WTC11 (cell line): Measurements from ENCODE around the gene TRAF3IP1. TPM values are rescaled to one million over a fixed set of nuclear protein-coding genes. Genes with fewer than 3 reads are reported as not detected.

Source experiments
- ATAC-seq: fragments of 200-7000 bp; cut with Tn5 transposase; 2 replicates; pipeline ENCODE4 v1.10.0; 2021; ENCODE audit warnings: mild to moderate bottlenecking, moderate library complexity
- CTCF ChIA-PET: fragments of 300-600 bp; sonication (Branson Sonifier 250); formaldehyde crosslinking; loops from one replicate; lab custom pipeline; 2021; ENCODE audit warnings: antibody characterized with exemption; lab: Charles Lee
- POLR2A ChIA-PET: fragments of 350-600 bp; sonication (Branson Sonifier 250); formaldehyde crosslinking; loops from one replicate; lab custom pipeline; 2021; ENCODE audit warnings: antibody characterized with exemption; lab: Charles Lee
- DNase-seq: peaks from one replicate; pipeline ENCODE4 v3.0.0; 2021; ENCODE audit warnings: low spot score
- H3K27ac Mint-ChIP-seq: 2 replicates; pipeline ENCODE4 v1.8.0; 2021; ENCODE audit warnings: mixed read lengths
- H3K27me3 Mint-ChIP-seq: 2 replicates; pipeline ENCODE4 v1.8.0; 2021; ENCODE audit warnings: low read depth, mild to moderate bottlenecking, moderate library complexity, mixed read lengths
- H3K36me3 Mint-ChIP-seq: 2 replicates; pipeline ENCODE4 v1.8.0; 2021; ENCODE audit warnings: mixed read lengths
- H3K4me1 Mint-ChIP-seq: 2 replicates; pipeline ENCODE4 v1.8.0; 2022; ENCODE audit warnings: mixed read lengths
- H3K4me3 Mint-ChIP-seq: 2 replicates; pipeline ENCODE4 v1.8.0; 2021; ENCODE audit warnings: mild to moderate bottlenecking, moderate library complexity, mixed read lengths
- H3K9me3 Mint-ChIP-seq: 2 replicates; pipeline ENCODE4 v1.8.0; 2021; ENCODE audit warnings: mixed read lengths
- ATF1 ChIP-seq: sonication (generic); formaldehyde crosslinking; IDR thresholded peaks from 2 replicates; pipeline ENCODE4 v1.8.1; 2023; ENCODE audit warnings: mild to moderate bottlenecking, moderate library complexity, missing genetic modification reagents
- CREB1 ChIP-seq: sonication (generic); formaldehyde crosslinking; IDR thresholded peaks from 2 replicates; pipeline ENCODE4 v1.8.0; 2023; ENCODE audit warnings: mild to moderate bottlenecking, missing genetic modification reagents
- CREM ChIP-seq: sonication (generic); formaldehyde crosslinking; IDR thresholded peaks from 2 replicates; pipeline ENCODE4 v1.8.1; 2022; ENCODE audit warnings: mild to moderate bottlenecking, missing genetic modification reagents, moderate library complexity
- CTCF ChIP-seq: fragments of 200-600 bp; IDR thresholded peaks from 2 replicates; pipeline ENCODE4 v1.8.0; 2022; ENCODE audit warnings: antibody characterized with exemption
- GRHL2 ChIP-seq: fragments of 250-450 bp; sonication (Bioruptor Pico); IDR thresholded peaks from 2 replicates; pipeline ENCODE4 v1.8.0; 2022; ENCODE audit warnings: mild to moderate bottlenecking, moderate library complexity; ENCODE audit not compliant: insufficient replicate concordance, severe bottlenecking
- IRF2 ChIP-seq: sonication (generic); formaldehyde crosslinking; IDR thresholded peaks from 2 replicates; pipeline ENCODE4 v1.8.0; 2022; ENCODE audit warnings: low read depth, missing genetic modification reagents, borderline replicate concordance
- MLX ChIP-seq: sonication (generic); formaldehyde crosslinking; IDR thresholded peaks from 2 replicates; pipeline ENCODE4 v1.8.1; 2023; ENCODE audit warnings: mild to moderate bottlenecking, missing genetic modification reagents, moderate library complexity
- NFATC4 ChIP-seq: fragments of 250-450 bp; sonication (Bioruptor Pico); IDR thresholded peaks from 2 replicates; pipeline ENCODE4 v1.9.0; 2021; ENCODE audit warnings: mild to moderate bottlenecking
- TEAD4 ChIP-seq: sonication (generic); formaldehyde crosslinking; IDR thresholded peaks from 2 replicates; pipeline ENCODE4 v1.8.0; 2022; ENCODE audit warnings: mild to moderate bottlenecking, missing genetic modification reagents
- ZNF138 ChIP-seq: sonication (generic); formaldehyde crosslinking; conservative IDR thresholded peaks from 2 replicates; pipeline ENCODE4 v1.8.1; 2022; ENCODE audit warnings: mild to moderate bottlenecking, moderate library complexity, missing genetic modification reagents
- ZNF219 ChIP-seq: sonication (generic); formaldehyde crosslinking; IDR thresholded peaks from 2 replicates; pipeline ENCODE4 v1.8.0; 2023; ENCODE audit warnings: missing genetic modification reagents, mild to moderate bottlenecking, borderline replicate concordance
- ZNF423 ChIP-seq: fragments of 250-450 bp; sonication (Bioruptor Pico); IDR thresholded peaks from 2 replicates; pipeline ENCODE4 v2.1.2; 2022; ENCODE audit warnings: mild to moderate bottlenecking, moderate library complexity
- ZNF532 ChIP-seq: fragments of 250-450 bp; sonication (Bioruptor Pico); IDR thresholded peaks from 2 replicates; pipeline ENCODE4 v1.9.0; 2021; ENCODE audit warnings: mild to moderate bottlenecking, borderline replicate concordance
- total RNA-seq: library from RNA; stranded (reverse); gene quantifications from 3 replicates; pipeline ENCODE4 v1.2.3, GENCODE V29; 2021
- TF ChIP-seq, protein P1 (sequence below): sonication (generic); formaldehyde crosslinking; IDR thresholded peaks from 2 replicates; pipeline ENCODE4 v1.8.1; 2022; ENCODE audit warnings: missing genetic modification reagents, borderline replicate concordance
- TF ChIP-seq, protein P2 (sequence below): sonication (generic); formaldehyde crosslinking; IDR thresholded peaks from 2 replicates; pipeline ENCODE4 v1.8.1; 2022; ENCODE audit warnings: low read depth, mild to moderate bottlenecking, moderate library complexity, missing genetic modification reagents, borderline replicate concordance

TRAF3IP1 gene
- total RNA-seq, 1 experiment from 2014 or later: 18.7 TPM

DNA sequence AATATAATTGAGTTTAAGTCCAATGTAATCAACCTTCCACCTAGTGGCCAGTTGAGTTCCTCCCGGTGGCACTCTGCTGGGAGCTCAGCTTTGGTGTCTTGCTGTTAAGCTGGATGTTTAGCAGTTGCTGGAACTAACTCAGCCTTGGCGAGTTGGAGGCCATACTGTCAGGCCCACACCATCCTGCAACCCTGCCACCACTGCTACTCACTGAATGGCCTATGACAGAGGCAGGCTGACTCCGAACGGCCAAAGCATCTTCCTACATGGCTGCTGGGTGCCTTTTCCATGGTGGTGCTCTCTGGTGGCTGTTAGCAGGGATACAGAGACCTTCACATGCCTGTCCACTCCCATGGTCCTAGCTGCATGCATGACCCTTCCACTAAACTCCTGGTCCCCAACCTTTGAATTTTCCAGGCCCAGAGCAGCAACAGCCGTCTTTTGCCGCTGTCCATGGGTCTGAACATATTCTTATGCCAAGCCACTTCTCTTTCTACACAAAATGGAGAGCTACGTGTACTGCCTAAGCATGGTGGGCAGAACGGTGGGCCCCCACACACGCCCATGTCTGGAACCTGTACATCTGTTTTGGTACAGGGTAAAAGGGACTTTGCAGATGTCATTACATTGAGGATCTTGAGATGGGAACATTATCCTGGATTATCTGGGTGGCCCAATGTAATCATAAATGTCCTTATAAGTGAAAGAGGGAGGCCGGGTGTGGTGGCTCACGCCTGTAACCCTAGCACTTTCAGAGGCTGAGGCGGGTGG lies 15.0 kb upstream of the TRAF3IP1 start (continued):
- TF ChIP-seq ZNF423 (CRISPR knock-in tag) (no peak), ZNF138 (CRISPR knock-in tag) (no peak), MLX (CRISPR knock-in tag) (no peak), ZNF532 (CRISPR knock-in tag) (no peak)

GRCh38 chr2:238305965-238306671 lies 14.2 kb upstream of the TRAF3IP1 start:
- no peak for ATAC-seq
- no peak for TF ChIP-seq ZNF219 (CRISPR knock-in tag)
- TF ChIP-seq, protein P1, sequence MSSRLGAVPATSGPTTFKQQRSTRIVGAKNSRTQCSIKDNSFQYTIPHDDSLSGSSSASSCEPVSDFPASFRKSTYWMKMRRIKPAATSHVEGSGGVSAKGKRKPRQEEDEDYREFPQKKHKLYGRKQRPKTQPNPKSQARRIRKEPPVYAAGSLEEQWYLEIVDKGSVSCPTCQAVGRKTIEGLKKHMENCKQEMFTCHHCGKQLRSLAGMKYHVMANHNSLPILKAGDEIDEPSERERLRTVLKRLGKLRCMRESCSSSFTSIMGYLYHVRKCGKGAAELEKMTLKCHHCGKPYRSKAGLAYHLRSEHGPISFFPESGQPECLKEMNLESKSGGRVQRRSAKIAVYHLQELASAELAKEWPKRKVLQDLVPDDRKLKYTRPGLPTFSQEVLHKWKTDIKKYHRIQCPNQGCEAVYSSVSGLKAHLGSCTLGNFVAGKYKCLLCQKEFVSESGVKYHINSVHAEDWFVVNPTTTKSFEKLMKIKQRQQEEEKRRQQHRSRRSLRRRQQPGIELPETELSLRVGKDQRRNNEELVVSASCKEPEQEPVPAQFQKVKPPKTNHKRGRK: no peak
- TF ChIP-seq IRF2 (CRISPR knock-in tag): no peak
- TF ChIP-seq GRHL2: no peak
- no peak for TF ChIP-seq CREM (CRISPR knock-in tag)
- no peaks in the 10 kb centered on the region; the same call in 1 of the 2 replicates for H3K4me1 Mint-ChIP-seq
- H3K4me3 Mint-ChIP-seq: no peak overlapping the region
- no peak for DNase-seq
- H3K9me3 Mint-ChIP-seq: no peaks in the 10 kb centered on the region
- H3K27me3 Mint-ChIP-seq: no peaks in the 10 kb centered on the region
- CTCF ChIA-PET: interaction anchor here (0.5 to 2.3 kb wide), 7 partner anchors 16 to 896 kb away, joined by 3 to 24 read pairs (median 6); partner anchors contain the start of gene PER2
- POLR2A ChIA-PET: no interaction called here
- H3K36me3 Mint-ChIP-seq: no peaks in the 10 kb centered on the region
- H3K27ac Mint-ChIP-seq: no peak overlapping the region

- ATAC-seq: no peak
- ChIA-PET POLR2A (no interaction called here), CTCF (interaction anchor here (0.7 kb wide), 1 partner anchor 896 kb away, joined by 3 read pairs; no protein-coding TSS in a partner anchor)
- Mint-ChIP-seq H3K4me3 (no peak overlapping the region), H3K27ac (no peak overlapping the region)
- TF ChIP-seq CREM (CRISPR knock-in tag): no peak
- TF ChIP-seq TEAD4 (CRISPR knock-in tag): no peak
- TF ChIP-seq, protein P2, sequence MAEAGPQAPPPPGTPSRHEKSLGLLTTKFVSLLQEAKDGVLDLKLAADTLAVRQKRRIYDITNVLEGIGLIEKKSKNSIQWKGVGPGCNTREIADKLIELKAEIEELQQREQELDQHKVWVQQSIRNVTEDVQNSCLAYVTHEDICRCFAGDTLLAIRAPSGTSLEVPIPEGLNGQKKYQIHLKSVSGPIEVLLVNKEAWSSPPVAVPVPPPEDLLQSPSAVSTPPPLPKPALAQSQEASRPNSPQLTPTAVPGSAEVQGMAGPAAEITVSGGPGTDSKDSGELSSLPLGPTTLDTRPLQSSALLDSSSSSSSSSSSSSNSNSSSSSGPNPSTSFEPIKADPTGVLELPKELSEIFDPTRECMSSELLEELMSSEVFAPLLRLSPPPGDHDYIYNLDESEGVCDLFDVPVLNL: no peak
- TF ChIP-seq CREB1: no peak
- no peak for TF ChIP-seq ATF1 (CRISPR knock-in tag)
- TF ChIP-seq CTCF: no peak
- no peak for TF ChIP-seq ZNF138 (CRISPR knock-in tag)
- TF ChIP-seq NFATC4: no peak
- TF ChIP-seq, all 79 proteins: peak for 0
- Mint-ChIP-seq H3K9me3 (no peaks in the 10 kb centered on the region), H3K27me3 (no peaks in the 10 kb centered on the region), H3K36me3 (no peaks in the 10 kb centered on the region), H3K4me1 (no peaks in the 10 kb centered on the region; the same call in 1 of the 2 replicates)
- no peak for DNase-seq
Measured at GRCh38 chr2:238306672-238306998, 13.7 kb upstream of the TRAF3IP1 start.
